Psoas muscle (tissue), 8 donors: ENCODE results near the gene IRAK1. TPM values are rescaled to one million over a fixed set of nuclear protein-coding genes. Genes with fewer than 3 reads are reported as not detected.
A peak's percentile ranks its signal among the peaks of the same experiment; 100 is the strongest.

Experiments used
- ATAC-seq, 4 donors: fragments of 200-7000 bp; cut with Tn5 transposase; one replicate each; pipeline ENCODE4 v1.9.1; 2020; ENCODE audit warnings: moderate library complexity in 3 of 4, mild to moderate bottlenecking in 2 of 4
- DNase-seq, 2 donors: peaks; one replicate each; pipeline ENCODE4 v3.0.0-alpha.2; 2020
- H3K27ac ChIP-seq: fragments of 200-600 bp; one replicate; pipeline ENCODE4 v1.8.0; 2022
- H3K27me3 ChIP-seq, 3 donors: fragments of 200-600 bp in 1 of 3; one replicate each; pipeline versions ENCODE4 v1.6.1 to v1.8.0; 2013 to 2022; ENCODE audit warnings: low read length in 2 of 3, mild to moderate bottlenecking in 2 of 3, moderate library complexity in 1 of 3; ENCODE audit not compliant: insufficient read depth in 3 of 3
- H3K36me3 ChIP-seq, 2 donors: fragments of 200-600 bp in 1 of 2; one replicate each; pipeline versions ENCODE4 v1.6.1 to v1.8.0; 2013 to 2022; ENCODE audit warnings: low read depth in 1 of 2, mild to moderate bottlenecking in 1 of 2, moderate library complexity in 1 of 2; ENCODE audit not compliant: insufficient read depth in 1 of 2
- H3K4me1 ChIP-seq: fragments of 200-600 bp; one replicate; pipeline ENCODE4 v1.8.0; 2022
- H3K4me3 ChIP-seq: fragments of 200-600 bp; one replicate; pipeline ENCODE4 v1.8.0; 2022; ENCODE audit warnings: mild to moderate bottlenecking
- H3K9me3 ChIP-seq: fragments of 200-600 bp; one replicate; pipeline ENCODE4 v1.8.0; 2022
- WGBS, 3 donors: extraction: QIAGEN DNeasy Blood & Tissue Kit; methylation state at CpG; one replicate each; pipeline versions ENCODE4 v1.1.6 to v1.1.7; 2013; 5-methylcytosine and 5-hydroxymethylcytosine counted together
- intact Hi-C, 2 donors: fragments of 100-400 bp; cut with DNase I; formaldehyde crosslinking; loops; one replicate each; pipeline versions ENCODE4 v1.11.0 to v1.14.2; 2022
- polyA plus RNA-seq, 3 donors: library from polyadenylated mRNA; stranded (reverse); fragments of 200-250 nt; gene quantifications; one replicate each; pipeline ENCODE4 v1.2.3, GENCODE V29; 2013
- total RNA-seq, 4 donors: library from RNA; stranded (reverse); fragmentation: NEBNext Ultra II Directional in 2 of 4; extraction: Animal tissue kit (Norgen Biotek cat#: 25700) in 2 of 4; gene quantifications; one replicate each; pipeline versions ENCODE4 v1.2.1 to v1.2.4, GENCODE V29; 2021 to 2023
- TF ChIP-seq, protein P1 (sequence below): fragments of 200-600 bp; IDR thresholded peaks from one replicate; pipeline ENCODE4 v1.8.0; 2022; ENCODE audit warnings: antibody characterized with exemption
- donor health status: healthy with polysubstance abuse.
- donor health status: DM: no; HTN: no; CAD: no; lungs with moderate emphysema.
- donor health status: Bipolar disorder and iron deficiency.
- donor health status: healthy.
- donor health status: DM: yes; HTN: yes; CAD: no.
- donor health status: DM: no; HTN: no; CAD: no.
- donor health status: DM: no; HTN: no; CAD: no.
- donor health status: DM: yes; HTN: yes; CAD: no.

Gene IRAK1
- total and polyA plus RNA-seq, 7 donors: 56.1 to 368 (median 127) TPM

DNA sequence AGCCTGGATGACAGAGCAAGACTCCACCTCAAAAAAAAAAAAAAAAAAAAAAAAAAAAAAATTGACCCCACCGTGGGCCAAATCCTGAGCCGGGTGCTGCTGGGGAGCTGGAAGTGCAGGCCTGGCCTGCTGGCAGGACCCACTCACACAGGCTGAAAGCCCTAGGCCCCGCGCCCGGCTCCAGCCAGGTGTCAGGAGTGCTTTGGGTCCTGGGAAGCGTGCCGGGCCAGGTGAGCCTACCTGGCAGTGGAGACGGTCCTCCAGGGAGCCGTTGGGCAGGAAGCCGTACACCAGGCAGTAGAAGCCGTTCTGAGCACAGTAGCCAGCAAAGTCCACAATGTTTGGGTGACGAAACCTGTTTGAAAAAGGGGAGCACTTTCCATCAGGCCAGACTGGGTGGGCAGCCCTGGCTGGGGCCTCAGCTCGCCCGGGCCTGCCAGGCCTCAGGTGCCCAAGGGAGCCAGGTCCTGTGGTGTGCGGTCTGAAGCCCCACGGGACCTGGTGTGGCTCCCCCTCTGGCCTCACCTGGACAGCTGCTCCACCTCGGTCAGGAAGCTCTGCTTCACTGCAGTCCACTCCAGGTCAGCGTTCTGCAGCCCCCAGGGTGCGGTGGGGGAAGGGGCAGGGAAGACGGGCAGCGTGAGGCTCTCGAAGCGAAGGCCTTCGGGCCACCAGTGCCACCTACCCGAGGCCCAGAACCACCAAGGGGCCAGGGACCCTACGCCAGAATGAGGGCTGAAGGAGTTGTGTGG lies 1.8 kb downstream of the IRAK1 start:
- H3K4me3 ChIP-seq: peak overlapping the region; percentile 74
- H3K4me1 ChIP-seq: peaks cover 6% of the 10 kb centered on the region
- no peak for DNase-seq
- WGBS, 3 donors: 83 to 91% (median 89%) methylated on average over 14 to 26 of the region's 26 CpGs
- TF ChIP-seq, protein P1, sequence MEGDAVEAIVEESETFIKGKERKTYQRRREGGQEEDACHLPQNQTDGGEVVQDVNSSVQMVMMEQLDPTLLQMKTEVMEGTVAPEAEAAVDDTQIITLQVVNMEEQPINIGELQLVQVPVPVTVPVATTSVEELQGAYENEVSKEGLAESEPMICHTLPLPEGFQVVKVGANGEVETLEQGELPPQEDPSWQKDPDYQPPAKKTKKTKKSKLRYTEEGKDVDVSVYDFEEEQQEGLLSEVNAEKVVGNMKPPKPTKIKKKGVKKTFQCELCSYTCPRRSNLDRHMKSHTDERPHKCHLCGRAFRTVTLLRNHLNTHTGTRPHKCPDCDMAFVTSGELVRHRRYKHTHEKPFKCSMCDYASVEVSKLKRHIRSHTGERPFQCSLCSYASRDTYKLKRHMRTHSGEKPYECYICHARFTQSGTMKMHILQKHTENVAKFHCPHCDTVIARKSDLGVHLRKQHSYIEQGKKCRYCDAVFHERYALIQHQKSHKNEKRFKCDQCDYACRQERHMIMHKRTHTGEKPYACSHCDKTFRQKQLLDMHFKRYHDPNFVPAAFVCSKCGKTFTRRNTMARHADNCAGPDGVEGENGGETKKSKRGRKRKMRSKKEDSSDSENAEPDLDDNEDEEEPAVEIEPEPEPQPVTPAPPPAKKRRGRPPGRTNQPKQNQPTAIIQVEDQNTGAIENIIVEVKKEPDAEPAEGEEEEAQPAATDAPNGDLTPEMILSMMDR: no peak
- peak overlapping the region; percentile 88 for H3K27ac ChIP-seq
- H3K27me3 ChIP-seq: peaks cover 0 to 22% (median 0%) of the 10 kb centered on the region in 3 donors
- peaks cover 0 to 21% of the 10 kb centered on the region in 2 donors for H3K36me3 ChIP-seq
- H3K9me3 ChIP-seq: no peaks in the 10 kb centered on the region
- no peak for ATAC-seq
- intact Hi-C loops: no loop called here

- no peak for DNase-seq
Measured at GRCh38 chrX:154016366-154017076, 3.2 kb downstream of the IRAK1 start.

DNA sequence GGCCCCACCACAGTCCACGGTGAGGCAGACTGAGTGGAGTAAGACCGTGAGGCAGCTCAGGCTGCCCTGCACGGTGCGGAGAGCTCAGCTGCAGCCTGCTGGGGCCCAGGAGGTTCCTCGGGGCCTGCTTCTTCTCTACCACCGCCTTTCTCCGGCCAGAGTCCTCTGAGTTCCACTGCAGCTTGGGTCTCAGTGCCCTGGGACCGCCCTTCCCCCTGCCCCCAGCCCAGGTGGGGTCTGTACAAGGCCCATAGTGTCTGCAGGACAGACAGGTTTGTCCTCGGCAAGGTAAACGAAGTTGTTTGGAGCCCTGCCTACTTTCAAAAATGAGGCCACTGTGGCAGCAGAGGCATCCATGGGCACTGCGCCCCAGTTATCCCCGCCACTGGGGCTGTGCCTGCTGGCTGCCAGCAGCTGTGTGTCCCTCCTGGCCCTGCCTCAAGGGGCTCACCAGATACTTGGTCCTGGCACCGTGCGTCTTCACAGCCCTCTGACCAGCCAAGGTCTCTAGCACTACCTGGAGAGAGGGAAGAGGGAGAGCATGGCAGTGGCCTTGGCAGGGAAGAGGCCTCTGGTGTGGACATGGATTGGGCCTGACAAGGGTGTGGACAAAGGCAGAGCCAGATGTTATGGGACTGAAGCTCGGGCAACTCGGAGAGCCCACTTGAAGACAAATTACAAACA lies 4.0 kb downstream of the IRAK1 start:
- Histone ChIP-seq H3K4me1 (peaks cover 3% of the 10 kb centered on the region), H3K27ac (no peak overlapping the region), H3K9me3 (no peaks in the 10 kb centered on the region), H3K4me3 (no peak overlapping the region), H3K27me3 (peaks cover 0 to 22% (median 0%) of the 10 kb centered on the region in 3 donors), H3K36me3 (peaks cover 0 to 21% of the 10 kb centered on the region in 2 donors)
- WGBS, 3 donors: 73 to 80% (median 76%) methylated on average over 10 to 16 of the region's 16 CpGs
- ATAC-seq (no peak), DNase-seq (no peak)
- intact Hi-C loops: no loop called here
- TF ChIP-seq, protein P1: no peak

More at GRCh38 chrX:154016366-154017076, 3.2 kb downstream of the IRAK1 start:
- peaks cover 0 to 22% (median 0%) of the 10 kb centered on the region in 3 donors for H3K27me3 ChIP-seq
- intact Hi-C loops: no loop called here
- no peaks in the 10 kb centered on the region for H3K9me3 ChIP-seq
- H3K36me3 ChIP-seq: peaks cover 0 to 21% of the 10 kb centered on the region in 2 donors
- H3K27ac ChIP-seq: no peak overlapping the region
- no peak for ATAC-seq
- WGBS, 3 donors: 85 to 91% (median 89%) methylated on average over 18 to 24 of the region's 24 CpGs
- peaks cover 6% of the 10 kb centered on the region for H3K4me1 ChIP-seq
- TF ChIP-seq, protein P1: no peak
- no peak overlapping the region for H3K4me3 ChIP-seq

DNA sequence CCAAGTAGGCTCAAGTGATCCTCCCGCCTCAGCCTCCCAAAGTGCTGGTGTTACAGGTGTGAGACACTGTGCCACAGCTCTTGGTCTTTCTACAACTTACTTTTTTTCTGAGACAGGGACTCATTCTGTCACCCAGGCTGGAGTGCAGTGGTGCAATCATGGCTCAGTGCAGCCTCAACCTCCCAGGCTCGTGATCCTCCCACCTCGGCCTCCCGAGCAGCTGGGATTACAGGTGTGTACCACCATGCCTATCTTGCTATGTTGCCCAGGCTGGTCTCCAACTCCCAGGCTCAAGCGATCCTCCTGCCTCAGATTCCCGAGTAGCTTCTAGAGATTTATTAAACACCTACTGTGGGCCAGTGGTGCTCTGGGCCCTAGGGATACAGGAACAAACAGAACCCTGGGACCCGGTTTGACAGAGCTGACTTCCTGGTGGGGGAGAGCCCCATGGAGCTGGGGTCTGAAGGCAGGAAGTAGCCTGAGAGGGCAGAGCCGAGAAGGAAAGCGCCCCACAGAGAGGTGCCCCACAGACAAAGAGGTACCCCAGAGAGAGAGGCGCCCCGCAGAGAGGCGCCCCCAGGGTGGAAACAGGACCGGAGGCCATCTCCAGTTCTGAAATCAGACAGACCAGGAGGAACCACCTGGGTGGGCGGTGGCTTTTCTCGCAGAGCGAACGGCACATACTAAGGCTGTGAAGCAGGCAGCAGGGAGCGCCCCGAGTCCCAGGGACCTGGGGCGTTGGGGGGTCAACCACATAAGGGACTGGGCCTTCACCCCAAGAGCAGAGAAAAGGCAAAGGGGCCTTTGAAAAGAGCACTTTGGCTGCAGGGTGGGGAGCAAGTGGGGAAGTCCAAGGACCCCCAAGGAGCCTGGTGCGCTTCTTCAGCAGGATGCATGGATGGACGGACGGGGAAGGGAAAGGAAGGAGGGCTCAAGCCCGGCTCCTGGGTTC lies 5.0 kb downstream of the IRAK1 start:
- DNase-seq (peak in 1 of 2 donors; percentile 34), ATAC-seq (no peak)
- WGBS, 3 donors: 80 to 88% (median 84%) methylated on average over 21 to 24 of the region's 24 CpGs
- peaks cover 0 to 21% of the 10 kb centered on the region in 2 donors for H3K36me3 ChIP-seq
- no peak overlapping the region for H3K4me3 ChIP-seq
- H3K27me3 ChIP-seq: peaks cover 0 to 16% (median 0%) of the 10 kb centered on the region in 3 donors
- TF ChIP-seq, protein P1: no peak
- intact Hi-C loops: loop anchor here (5.0 kb wide), 2 partner anchors 38 to 42 kb away; partner anchors contain the start of genes HCFC1 (in 1 of the 2) and TMEM187 (in 1 of the 2)
- no peaks in the 10 kb centered on the region for H3K9me3 ChIP-seq
- no peak overlapping the region for H3K27ac ChIP-seq
- H3K4me1 ChIP-seq: peaks cover 8% of the 10 kb centered on the region
